SJSA1 (cell line): ENCODE results near the gene SOX8. TPM values are rescaled to one million over a fixed set of nuclear protein-coding genes. Genes with fewer than 3 reads are reported as not detected.

Experiments
- DNase-seq, 2 experiments: peaks; one replicate each; pipeline ENCODE4 v3.0.0-alpha.2; 2015 to 2020; ENCODE audit warnings: low spot score in 2 of 2, low read depth in 1 of 2
- H3K27ac ChIP-seq: fragments of 250-450 bp; sonication (Bioruptor Pico); 2 replicates; pipeline ENCODE4 v1.5.1; 2020; ENCODE audit warnings: mild to moderate bottlenecking, moderate library complexity
- H3K27me3 ChIP-seq: fragments of 250-450 bp; sonication (Bioruptor Pico); replicated peaks from 2 replicates; pipeline ENCODE4 v1.5.1; 2020; ENCODE audit warnings: mild to moderate bottlenecking, moderate library complexity
- H3K36me3 ChIP-seq: fragments of 250-450 bp; sonication (Bioruptor Pico); 2 replicates; pipeline ENCODE4 v1.5.1; 2020; ENCODE audit warnings: mild to moderate bottlenecking
- H3K4me1 ChIP-seq: fragments of 250-450 bp; sonication (Bioruptor Pico); replicated peaks from 2 replicates; pipeline ENCODE4 v1.6.1; 2021; ENCODE audit warnings: mild to moderate bottlenecking
- H3K4me3 ChIP-seq: fragments of 250-450 bp; sonication (Bioruptor Pico); 2 replicates; pipeline ENCODE4 v1.5.1; 2020; ENCODE audit warnings: mild to moderate bottlenecking
- H3K9me3 ChIP-seq: fragments of 250-450 bp; sonication (Bioruptor Pico); replicated peaks from 2 replicates; pipeline ENCODE4 v1.5.1; 2020; ENCODE audit warnings: mild to moderate bottlenecking
- total RNA-seq: library from RNA; depleted of rRNA; stranded (reverse); fragments of >200 nt; shearing (Covaris generic); gene quantifications from 2 replicates; pipeline ENCODE4 v1.2.3, GENCODE V29; 2014

The SOX8 gene
- total RNA-seq, 1 experiment from 2014 or later: 4.9 TPM

- no peak overlapping the region for H3K4me3 ChIP-seq
- H3K4me1 ChIP-seq: peaks cover 7% of the 10 kb centered on the region
- no peak for DNase-seq
- H3K36me3 ChIP-seq: peaks cover 8% of the 10 kb centered on the region; the same call in 1 of the 2 replicates
- H3K27ac ChIP-seq: no peak overlapping the region
- H3K9me3 ChIP-seq: no peaks in the 10 kb centered on the region
- peaks cover 58% of the 10 kb centered on the region for H3K27me3 ChIP-seq
Measured at GRCh38 chr16:972316-973002, 9.1 kb upstream of the SOX8 start.

- H3K9me3 ChIP-seq: no peaks in the 10 kb centered on the region
- DNase-seq: no peak
- no peak overlapping the region for H3K4me3 ChIP-seq
- H3K4me1 ChIP-seq: peaks cover 7% of the 10 kb centered on the region
- H3K27me3 ChIP-seq: peaks cover 63% of the 10 kb centered on the region
- no peak overlapping the region for H3K27ac ChIP-seq
- H3K36me3 ChIP-seq: peaks cover 6% of the 10 kb centered on the region; the same call in 1 of the 2 replicates
Measured at GRCh38 chr16:973366-973765, 8.2 kb upstream of the SOX8 start.

- H3K27me3 ChIP-seq: peaks cover 70% of the 10 kb centered on the region
- H3K36me3 ChIP-seq: peaks cover 4% of the 10 kb centered on the region; the same call in 1 of the 2 replicates
- H3K27ac ChIP-seq: no peak overlapping the region
- H3K9me3 ChIP-seq: no peaks in the 10 kb centered on the region
- no peak overlapping the region for H3K4me3 ChIP-seq
- H3K4me1 ChIP-seq: peaks cover 7% of the 10 kb centered on the region
- DNase-seq: no peak
Measured at GRCh38 chr16:974001-974601, 7.5 kb upstream of the SOX8 start.

- Histone ChIP-seq H3K36me3 (peaks cover 4% of the 10 kb centered on the region; the same call in 1 of the 2 replicates), H3K4me1 (peaks cover 6% of the 10 kb centered on the region), H3K27me3 (peaks cover 75% of the 10 kb centered on the region), H3K9me3 (no peaks in the 10 kb centered on the region), H3K27ac (no peak overlapping the region), H3K4me3 (no peak overlapping the region)
- no peak for DNase-seq
Measured at GRCh38 chr16:974611-975261, 6.8 kb upstream of the SOX8 start.

GRCh38 chr16:975291-975690 lies 6.3 kb upstream of the SOX8 start:
- no peak for DNase-seq
- Histone ChIP-seq H3K27me3 (peaks cover 80% of the 10 kb centered on the region), H3K4me1 (peaks cover 3% of the 10 kb centered on the region), H3K9me3 (no peaks in the 10 kb centered on the region), H3K4me3 (no peak overlapping the region), H3K36me3 (peaks cover 4% of the 10 kb centered on the region; the same call in 1 of the 2 replicates), H3K27ac (no peak overlapping the region)

- H3K36me3 ChIP-seq: no peaks in the 10 kb centered on the region
- H3K9me3 ChIP-seq: no peaks in the 10 kb centered on the region
- no peak overlapping the region for H3K4me3 ChIP-seq
- H3K4me1 ChIP-seq: peaks cover 12% of the 10 kb centered on the region
- peaks cover 90% of the 10 kb centered on the region for H3K27me3 ChIP-seq
- no peak overlapping the region for H3K27ac ChIP-seq
- no peak for DNase-seq
Measured at GRCh38 chr16:976389-976931, 5.1 kb upstream of the SOX8 start.

- Histone ChIP-seq H3K36me3 (no peaks in the 10 kb centered on the region), H3K4me1 (peaks cover 17% of the 10 kb centered on the region), H3K27ac (no peak overlapping the region), H3K9me3 (no peaks in the 10 kb centered on the region), H3K4me3 (no peak overlapping the region), H3K27me3 (peaks cover 88% of the 10 kb centered on the region)
- DNase-seq: no peak
Measured at GRCh38 chr16:977081-977701, 4.4 kb upstream of the SOX8 start.

- Histone ChIP-seq H3K27me3 (peaks cover 88% of the 10 kb centered on the region), H3K4me1 (peaks cover 24% of the 10 kb centered on the region)
Measured at GRCh38 chr16:977896-978295, 3.7 kb upstream of the SOX8 start.

GRCh38 chr16:978403-978802 lies 3.2 kb upstream of the SOX8 start:
- no peaks in the 10 kb centered on the region for H3K36me3 ChIP-seq
- H3K4me3 ChIP-seq: no peak overlapping the region
- peaks cover 88% of the 10 kb centered on the region for H3K27me3 ChIP-seq
- peaks cover 27% of the 10 kb centered on the region for H3K4me1 ChIP-seq
- no peaks in the 10 kb centered on the region for H3K9me3 ChIP-seq
- no peak overlapping the region for H3K27ac ChIP-seq
- no peak for DNase-seq

More at GRCh38 chr16:977896-978295, 3.7 kb upstream of the SOX8 start:
- H3K36me3 ChIP-seq: no peaks in the 10 kb centered on the region
- H3K9me3 ChIP-seq: no peaks in the 10 kb centered on the region
- DNase-seq: no peak
- no peak overlapping the region for H3K4me3 ChIP-seq
- no peak overlapping the region for H3K27ac ChIP-seq

GRCh38 chr16:979147-979546 lies 2.4 kb upstream of the SOX8 start:
- Histone ChIP-seq H3K4me1 (peaks cover 35% of the 10 kb centered on the region), H3K36me3 (no peaks in the 10 kb centered on the region), H3K4me3 (no peak overlapping the region), H3K27me3 (peaks cover 88% of the 10 kb centered on the region), H3K27ac (no peak overlapping the region), H3K9me3 (no peaks in the 10 kb centered on the region)
- DNase-seq: no peak

GRCh38 chr16:979859-980594 lies 1.5 kb upstream of the SOX8 start:
- Histone ChIP-seq H3K4me3 (peak overlapping the region; percentile 28), H3K27me3 (peaks cover 88% of the 10 kb centered on the region)

GRCh38 chr16:980595-980854 lies 1.0 kb upstream of the SOX8 start:
- H3K27me3 ChIP-seq: peaks cover 90% of the 10 kb centered on the region

More at GRCh38 chr16:979859-980594, 1.5 kb upstream of the SOX8 start:
- DNase-seq: no peak
- Histone ChIP-seq H3K4me1 (peaks cover 37% of the 10 kb centered on the region), H3K36me3 (no peaks in the 10 kb centered on the region; the same call in 1 of the 2 replicates), H3K9me3 (no peaks in the 10 kb centered on the region), H3K27ac (no peak overlapping the region)

More at GRCh38 chr16:980595-980854, 1.0 kb upstream of the SOX8 start:
- no peak overlapping the region for H3K27ac ChIP-seq
- H3K4me3 ChIP-seq: peak overlapping the region; percentile 28
- no peak for DNase-seq
- H3K9me3 ChIP-seq: no peaks in the 10 kb centered on the region
- H3K4me1 ChIP-seq: peaks cover 37% of the 10 kb centered on the region
- H3K36me3 ChIP-seq: peaks cover 3% of the 10 kb centered on the region; the same call in 1 of the 2 replicates
